ENCODE data around the gene SPATS2L.

DNA sequence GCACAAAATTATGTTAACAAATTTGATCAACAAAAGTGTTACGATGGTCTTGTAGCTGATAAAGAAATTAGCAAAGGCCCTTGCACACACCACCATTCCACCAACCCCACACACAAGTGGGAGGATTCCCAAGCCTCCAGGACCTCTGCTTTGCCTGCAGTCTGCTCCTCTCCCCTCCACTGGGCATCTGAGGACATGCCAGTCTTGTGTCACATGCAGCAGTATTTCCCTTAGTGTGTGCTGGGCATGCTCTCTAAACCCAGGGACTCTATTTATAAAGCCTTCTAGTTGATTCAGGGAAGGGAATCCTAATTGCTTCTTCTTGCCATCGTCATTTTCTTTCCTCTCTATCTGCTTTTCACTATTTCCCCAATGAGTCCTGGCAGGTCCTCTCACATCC is 150.1 kb downstream of the SPATS2L start:
- TF ChIP-seq, protein P1, sequence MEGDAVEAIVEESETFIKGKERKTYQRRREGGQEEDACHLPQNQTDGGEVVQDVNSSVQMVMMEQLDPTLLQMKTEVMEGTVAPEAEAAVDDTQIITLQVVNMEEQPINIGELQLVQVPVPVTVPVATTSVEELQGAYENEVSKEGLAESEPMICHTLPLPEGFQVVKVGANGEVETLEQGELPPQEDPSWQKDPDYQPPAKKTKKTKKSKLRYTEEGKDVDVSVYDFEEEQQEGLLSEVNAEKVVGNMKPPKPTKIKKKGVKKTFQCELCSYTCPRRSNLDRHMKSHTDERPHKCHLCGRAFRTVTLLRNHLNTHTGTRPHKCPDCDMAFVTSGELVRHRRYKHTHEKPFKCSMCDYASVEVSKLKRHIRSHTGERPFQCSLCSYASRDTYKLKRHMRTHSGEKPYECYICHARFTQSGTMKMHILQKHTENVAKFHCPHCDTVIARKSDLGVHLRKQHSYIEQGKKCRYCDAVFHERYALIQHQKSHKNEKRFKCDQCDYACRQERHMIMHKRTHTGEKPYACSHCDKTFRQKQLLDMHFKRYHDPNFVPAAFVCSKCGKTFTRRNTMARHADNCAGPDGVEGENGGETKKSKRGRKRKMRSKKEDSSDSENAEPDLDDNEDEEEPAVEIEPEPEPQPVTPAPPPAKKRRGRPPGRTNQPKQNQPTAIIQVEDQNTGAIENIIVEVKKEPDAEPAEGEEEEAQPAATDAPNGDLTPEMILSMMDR (IDR thresholded peaks at IDR 0.05) = no peak
- TF ChIP-seq, protein P2, sequence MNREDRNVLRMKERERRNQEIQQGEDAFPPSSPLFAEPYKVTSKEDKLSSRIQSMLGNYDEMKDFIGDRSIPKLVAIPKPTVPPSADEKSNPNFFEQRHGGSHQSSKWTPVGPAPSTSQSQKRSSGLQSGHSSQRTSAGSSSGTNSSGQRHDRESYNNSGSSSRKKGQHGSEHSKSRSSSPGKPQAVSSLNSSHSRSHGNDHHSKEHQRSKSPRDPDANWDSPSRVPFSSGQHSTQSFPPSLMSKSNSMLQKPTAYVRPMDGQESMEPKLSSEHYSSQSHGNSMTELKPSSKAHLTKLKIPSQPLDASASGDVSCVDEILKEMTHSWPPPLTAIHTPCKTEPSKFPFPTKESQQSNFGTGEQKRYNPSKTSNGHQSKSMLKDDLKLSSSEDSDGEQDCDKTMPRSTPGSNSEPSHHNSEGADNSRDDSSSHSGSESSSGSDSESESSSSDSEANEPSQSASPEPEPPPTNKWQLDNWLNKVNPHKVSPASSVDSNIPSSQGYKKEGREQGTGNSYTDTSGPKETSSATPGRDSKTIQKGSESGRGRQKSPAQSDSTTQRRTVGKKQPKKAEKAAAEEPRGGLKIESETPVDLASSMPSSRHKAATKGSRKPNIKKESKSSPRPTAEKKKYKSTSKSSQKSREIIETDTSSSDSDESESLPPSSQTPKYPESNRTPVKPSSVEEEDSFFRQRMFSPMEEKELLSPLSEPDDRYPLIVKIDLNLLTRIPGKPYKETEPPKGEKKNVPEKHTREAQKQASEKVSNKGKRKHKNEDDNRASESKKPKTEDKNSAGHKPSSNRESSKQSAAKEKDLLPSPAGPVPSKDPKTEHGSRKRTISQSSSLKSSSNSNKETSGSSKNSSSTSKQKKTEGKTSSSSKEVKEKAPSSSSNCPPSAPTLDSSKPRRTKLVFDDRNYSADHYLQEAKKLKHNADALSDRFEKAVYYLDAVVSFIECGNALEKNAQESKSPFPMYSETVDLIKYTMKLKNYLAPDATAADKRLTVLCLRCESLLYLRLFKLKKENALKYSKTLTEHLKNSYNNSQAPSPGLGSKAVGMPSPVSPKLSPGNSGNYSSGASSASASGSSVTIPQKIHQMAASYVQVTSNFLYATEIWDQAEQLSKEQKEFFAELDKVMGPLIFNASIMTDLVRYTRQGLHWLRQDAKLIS (CRISPR knock-in tag; IDR thresholded peaks at IDR 0.05; ENCODE audit: borderline replicate concordance) = no peak
- TF ChIP-seq, protein P3, sequence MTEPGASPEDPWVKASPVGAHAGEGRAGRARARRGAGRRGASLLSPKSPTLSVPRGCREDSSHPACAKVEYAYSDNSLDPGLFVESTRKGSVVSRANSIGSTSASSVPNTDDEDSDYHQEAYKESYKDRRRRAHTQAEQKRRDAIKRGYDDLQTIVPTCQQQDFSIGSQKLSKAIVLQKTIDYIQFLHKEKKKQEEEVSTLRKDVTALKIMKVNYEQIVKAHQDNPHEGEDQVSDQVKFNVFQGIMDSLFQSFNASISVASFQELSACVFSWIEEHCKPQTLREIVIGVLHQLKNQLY (CRISPR knock-in tag; IDR thresholded peaks at IDR 0.05) = no peak
- TF ChIP-seq, protein P4, sequence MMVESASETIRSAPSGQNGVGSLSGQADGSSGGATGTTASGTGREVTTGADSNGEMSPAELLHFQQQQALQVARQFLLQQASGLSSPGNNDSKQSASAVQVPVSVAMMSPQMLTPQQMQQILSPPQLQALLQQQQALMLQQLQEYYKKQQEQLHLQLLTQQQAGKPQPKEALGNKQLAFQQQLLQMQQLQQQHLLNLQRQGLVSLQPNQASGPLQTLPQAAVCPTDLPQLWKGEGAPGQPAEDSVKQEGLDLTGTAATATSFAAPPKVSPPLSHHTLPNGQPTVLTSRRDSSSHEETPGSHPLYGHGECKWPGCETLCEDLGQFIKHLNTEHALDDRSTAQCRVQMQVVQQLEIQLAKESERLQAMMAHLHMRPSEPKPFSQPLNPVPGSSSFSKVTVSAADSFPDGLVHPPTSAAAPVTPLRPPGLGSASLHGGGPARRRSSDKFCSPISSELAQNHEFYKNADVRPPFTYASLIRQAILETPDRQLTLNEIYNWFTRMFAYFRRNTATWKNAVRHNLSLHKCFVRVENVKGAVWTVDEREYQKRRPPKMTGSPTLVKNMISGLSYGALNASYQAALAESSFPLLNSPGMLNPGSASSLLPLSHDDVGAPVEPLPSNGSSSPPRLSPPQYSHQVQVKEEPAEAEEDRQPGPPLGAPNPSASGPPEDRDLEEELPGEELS (CRISPR knock-in tag; IDR thresholded peaks at IDR 0.05) = no peak
- no peak for TF ChIP-seq JAZF1 (CRISPR knock-in tag; IDR thresholded peaks at IDR 0.05)
- no peak for TF ChIP-seq SP1 (CRISPR knock-in tag; conservative IDR thresholded peaks at IDR 0.05)
- no peak for TF ChIP-seq FOXP1 (CRISPR knock-in tag; IDR thresholded peaks at IDR 0.05; ENCODE audit: borderline replicate concordance)
- no peak for TF ChIP-seq PRRX2 (CRISPR knock-in tag; IDR thresholded peaks at IDR 0.05)
- no peak for TF ChIP-seq TEAD4 (CRISPR knock-in tag; IDR thresholded peaks at IDR 0.05)
